NK-92 treated with Interleukin-12 subunit alpha and Interleukin-12 subunit beta, amount 100 ng/mL, for 24 hours (cell line): ENCODE measurements around the gene TCERG1L.

ENCODE experiments used
- DNase-seq: peaks from one replicate; lab custom pipeline; 2025; lab: John Stamatoyannopoulos, UW

Gene TCERG1L

DNA sequence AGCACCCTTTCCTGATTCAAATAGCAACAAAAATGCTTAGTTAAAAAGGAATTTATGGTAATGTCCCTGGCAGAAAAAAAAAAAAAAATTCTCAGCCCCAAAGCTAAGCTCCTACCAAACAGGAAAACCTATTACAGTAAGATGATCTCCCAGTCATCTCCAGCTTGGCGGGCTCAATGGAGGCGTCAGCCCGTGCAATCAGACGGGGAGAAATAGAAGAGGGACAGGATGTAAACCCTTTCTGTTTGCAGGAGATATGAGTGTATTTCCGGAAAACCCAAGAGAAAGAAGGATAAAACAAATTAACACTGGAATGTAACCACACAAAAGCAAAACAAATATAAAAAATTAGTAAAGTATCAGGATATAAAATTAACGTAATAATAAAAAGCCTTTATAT lies 242.8 kb downstream of the TCERG1L start:
- DNase-seq = no peak

DNA sequence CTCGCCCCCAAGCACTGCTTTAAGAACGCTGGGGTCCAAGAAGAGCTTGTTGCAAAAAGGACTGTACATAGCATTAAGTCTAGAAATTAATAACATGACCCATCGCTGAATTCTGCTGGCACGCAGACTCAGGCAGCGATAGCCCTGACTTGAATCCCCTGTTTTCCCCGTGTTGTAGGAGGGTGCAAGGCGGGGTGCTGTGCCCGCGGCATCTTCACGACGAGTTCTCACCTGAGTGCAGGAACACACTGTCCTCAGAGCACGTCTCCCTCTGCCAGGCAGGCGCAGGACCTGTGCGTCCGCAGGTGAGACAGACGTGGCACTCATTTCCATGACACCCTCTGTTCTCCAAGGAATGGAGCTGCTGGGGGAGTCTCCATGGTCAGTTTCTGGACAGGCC lies 243.2 kb downstream of the TCERG1L start:
- no peak for DNase-seq

DNA sequence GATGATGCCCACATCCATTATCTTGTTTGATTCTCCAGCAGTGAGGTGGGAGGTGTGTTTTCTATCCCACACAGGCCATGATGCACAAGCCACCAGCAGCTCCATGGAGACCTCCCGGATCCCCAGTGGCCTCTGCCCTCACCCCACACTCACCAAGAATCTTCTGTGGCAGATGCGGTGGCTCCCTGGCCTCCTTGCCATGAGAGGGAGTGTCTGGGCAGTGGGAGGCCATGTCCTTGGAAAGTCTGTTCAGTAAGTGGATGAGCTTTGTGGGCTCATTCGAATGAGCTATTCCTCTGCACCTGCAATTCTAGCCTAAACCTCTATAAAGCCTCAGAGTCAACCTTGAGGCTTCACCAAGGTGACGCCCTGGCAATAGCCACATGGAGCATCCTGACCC lies 243.8 kb downstream of the TCERG1L start:
- no peak for DNase-seq

DNA sequence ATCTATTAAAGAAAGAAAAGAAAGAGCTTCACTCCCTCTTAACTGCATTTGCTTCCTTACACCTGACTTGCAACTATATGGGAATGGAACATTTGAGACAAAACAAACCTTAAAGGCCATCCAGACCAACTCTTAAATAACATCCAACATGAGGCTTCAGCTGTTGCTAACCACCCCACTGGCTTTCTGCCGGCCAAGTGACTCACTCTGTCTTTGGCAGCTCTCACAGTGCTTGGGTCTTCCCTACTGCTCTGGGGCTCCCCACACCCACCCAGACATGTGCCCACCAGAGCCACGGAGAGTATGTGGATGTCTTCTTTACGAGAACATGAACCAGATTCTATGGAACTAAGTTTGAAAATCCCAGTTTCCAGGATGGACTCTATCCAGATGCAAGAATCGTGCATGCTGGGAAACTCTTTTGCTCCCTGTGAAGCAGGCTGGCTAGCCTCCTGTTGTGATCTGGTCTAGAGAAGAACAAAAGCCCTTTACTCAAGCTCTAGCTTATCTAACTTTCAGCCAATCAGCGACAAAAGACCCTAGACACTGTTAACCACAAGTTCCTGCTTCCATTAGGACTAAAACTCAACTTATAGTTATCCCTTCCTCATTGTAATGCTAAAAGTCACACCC lies 245.7 kb downstream of the TCERG1L start:
- no peak for DNase-seq

DNA sequence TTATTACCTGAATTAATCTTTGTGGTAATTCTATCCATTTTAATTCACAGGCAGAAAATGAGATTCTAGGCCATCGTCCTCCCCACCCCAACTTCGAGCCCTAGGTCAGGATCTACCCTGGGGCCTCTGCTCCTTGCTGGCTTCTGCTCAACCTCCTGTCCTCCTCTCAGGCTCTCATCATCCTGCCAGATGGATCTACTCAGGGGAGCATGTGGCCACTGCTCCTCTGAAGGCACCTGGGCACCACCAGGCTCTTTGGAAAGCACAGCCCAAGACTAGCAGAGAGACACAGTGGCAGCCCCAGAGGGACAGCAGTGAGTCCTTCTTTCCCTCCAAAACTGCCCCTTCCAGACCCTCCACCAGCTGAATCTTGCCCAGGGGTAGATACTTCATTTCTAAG lies 248.2 kb downstream of the TCERG1L start:
- DNase-seq = no peak

DNA sequence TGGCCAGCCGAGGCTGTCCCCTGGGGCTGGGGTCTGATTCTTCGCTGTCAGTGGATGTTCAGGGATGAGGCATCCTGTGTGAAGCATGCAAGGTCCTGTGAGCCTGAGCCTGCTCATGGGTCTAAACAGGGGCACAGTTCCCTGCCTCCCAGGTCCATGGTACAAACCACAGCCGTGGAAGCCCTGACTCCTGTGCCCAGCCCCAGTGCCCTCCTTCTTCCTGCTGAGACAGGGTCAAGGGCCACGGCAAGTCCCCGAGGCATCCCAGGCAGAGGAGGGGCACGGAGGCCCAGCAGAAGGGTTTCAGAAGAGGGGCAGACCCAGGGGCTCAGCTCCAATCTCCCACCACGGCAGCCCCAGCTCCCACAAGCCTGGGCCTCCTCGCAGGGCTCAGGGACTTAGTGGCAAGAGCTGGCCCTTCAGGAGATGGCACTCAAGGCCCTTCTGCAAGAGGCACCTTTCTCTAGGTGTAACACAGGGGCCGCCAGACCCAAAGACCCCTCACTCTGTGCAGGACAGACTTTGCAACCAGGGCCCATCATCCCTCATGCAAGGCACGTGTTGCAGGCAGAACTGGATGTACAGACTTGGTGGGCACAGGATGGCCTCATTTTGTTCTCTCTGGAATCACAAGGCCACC lies 248.8 kb downstream of the TCERG1L start:
- no peak for DNase-seq

DNA sequence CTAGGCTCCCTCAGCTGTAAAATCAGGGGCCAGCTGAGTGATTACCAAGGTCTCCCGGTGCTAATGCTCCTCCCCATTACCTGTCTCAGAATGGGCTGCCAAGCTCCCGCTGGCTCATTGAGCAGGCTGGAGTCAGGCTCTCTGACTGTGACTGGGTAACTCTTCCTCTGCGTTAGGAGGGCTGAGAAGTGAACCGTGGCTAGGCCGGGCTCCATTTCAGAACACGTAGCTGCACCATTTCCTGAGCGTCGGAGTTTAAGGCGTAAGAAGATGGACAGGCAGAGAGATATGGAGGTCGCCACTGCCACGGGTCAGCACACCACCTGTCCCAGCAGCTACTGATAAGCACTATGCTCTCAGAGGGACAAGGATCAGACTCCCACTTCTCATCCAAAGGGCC lies 250.3 kb downstream of the TCERG1L start:
- DNase-seq = no peak

DNA sequence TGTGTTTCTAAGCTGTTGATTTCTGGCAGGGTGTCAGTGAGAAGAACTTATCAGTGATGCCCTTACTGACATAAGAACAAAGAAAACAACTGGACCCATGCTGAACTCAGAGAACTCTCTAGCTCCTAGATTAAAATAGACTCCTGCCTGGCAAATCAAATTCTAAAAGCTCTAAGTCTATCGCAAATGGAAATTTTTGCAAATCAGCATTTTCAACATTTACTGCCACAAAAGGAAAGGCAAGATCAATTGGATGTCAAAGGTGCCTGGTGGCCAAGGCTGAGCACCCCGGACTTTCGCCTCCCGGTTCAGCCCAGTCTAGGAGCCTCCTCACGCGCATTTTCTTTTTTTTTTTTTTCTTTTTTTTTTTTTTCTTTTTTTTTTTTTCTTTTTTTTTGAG lies 251.6 kb downstream of the TCERG1L start:
- DNase-seq = no peak

DNA sequence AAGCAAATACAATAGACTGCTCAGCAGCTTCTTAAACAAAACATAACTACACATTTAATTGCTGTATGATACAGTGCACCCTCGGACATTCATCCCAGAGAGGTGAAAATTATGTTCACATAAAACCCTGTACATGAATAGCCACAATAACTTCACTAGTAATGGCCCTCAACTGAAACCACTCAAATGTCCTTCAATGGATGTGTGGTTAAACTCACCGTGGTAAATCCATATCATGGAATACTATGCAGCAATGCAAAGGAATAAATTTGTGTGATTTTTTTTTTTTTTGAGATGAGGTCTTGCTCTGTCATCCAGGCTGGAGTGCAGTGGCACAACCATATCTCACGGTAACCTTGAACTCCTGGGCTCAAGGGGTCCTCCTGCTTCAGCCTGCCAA lies 252.7 kb downstream of the TCERG1L start:
- no peak for DNase-seq

DNA sequence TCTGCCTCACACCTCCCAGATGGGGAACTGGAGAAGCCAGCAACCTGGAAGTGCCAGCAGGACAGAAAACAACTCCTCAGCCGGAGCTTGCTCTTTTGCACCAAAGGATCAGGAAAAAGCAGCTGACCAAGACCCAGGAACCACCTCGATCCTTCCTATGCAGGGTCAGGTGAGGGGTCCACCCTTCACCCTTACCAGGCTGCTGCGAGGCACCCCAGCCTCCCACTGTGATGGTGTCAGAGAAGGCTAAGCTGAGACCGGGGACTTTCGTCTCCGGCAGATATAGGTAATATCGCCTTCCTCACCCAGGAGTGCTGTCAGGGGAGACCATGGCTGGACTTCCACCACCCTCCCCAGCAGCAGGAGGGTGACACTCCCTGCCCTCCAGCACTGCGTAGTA lies 254.7 kb downstream of the TCERG1L start:
- DNase-seq = no peak

DNA sequence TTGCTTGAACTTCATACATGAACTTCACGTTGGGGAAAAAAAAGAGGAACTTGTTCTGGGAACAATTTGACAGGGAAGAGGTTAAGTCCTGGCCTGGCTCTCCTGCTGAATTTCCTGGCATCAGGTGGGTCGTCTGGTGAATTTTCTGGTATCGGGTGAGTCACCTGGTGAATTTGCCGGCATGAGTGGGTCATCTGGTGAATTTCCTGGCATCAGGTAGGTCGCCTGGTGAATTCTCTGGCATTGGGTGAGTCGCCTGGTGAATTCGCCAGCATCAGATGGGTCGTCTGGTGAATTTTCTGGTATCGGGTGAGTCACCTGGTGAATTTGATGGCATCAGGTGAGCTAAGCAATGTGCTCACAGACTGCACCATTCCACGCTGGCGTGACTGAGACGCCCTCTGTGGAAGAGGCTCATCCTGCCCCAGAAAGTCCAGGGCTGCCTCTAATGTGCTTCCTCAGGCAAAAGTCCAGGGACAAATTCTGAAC lies 255.4 kb downstream of the TCERG1L start:
- DNase-seq = no peak

DNA sequence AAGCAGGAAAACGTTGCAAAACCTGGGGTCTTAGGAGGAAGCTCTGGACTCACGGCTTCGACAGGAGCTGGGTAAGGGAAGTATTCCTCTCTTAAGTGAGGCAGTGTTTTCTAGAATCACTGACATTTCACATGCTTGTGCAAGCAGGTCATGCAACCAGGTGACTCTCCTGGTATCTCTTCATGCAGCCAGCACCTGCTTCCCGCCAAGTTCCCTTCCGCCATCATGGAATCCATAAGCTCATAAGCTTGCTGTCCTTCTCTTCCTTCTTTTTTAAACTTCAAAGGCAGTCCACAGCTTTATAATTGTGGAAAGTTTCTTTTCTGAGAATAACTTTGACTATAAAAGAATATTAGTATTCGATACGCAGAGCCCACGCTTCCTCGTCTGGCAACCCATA lies 256.1 kb downstream of the TCERG1L start:
- DNase-seq = no peak

DNA sequence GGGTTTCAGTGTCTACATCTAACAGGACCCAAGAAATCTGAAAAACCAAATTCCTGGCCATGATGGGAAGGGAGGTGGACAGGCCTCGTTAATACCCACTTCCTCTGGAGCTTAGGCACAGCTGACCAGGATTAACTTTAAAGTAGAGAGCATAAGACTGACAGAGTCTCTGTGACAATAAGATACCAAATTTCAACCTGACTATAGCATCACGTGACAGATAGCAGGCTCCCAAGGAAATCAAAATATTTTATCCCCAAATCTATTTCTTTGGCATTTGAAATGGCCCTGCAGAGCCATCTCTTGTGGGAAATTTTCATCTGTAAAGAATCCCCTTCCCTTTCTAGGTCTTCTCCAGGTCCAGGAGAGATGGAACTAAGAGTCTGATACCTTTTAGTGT lies 258.3 kb downstream of the TCERG1L start:
- DNase-seq = no peak

DNA sequence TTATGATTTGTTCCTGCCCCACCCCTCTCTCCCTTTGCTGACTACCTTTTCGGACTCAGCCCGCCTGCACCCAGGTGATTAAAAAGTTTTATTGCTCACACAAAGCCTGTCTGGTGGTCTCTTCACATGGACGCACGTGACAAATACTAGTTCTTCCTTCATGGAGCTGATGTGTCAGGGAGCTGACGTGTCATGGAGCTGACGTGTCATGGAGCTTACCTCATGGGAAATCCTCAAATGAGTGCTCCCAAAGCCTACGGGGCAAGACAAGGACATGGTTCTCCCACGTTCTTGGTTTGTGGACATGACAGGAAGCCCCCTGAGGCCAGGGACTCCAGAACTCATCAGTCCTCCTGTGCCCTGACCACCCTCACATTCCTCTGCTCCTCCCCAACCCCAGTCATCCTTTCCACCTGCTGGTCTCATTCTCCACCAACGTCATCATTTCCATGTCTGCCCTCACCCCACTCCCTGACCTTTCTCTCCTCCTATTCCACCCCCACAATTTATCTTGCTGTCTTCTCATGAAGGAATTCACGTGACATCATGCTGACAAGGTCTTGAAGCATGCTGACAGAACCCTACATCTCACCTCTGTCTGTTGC lies 261.3 kb downstream of the TCERG1L start:
- no peak for DNase-seq

DNA sequence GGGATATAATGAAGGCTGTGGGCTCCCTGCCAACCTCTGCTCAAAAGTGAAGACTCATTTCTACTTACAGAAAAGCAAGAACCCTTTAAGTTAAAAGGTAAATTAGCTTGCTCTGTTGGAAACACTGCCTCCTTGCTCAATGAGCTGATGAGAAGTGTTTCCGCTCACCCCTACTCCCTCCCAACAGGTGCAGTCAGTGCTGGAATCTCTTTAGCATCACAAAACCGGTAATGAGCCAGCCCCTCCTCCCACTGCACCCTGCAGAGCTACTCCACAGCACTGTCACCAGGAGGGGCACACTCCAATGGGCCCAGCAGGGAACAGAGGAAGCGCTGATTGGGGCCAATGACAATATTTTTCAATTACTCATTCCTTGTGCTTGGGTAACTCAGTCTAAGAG lies 262.5 kb downstream of the TCERG1L start:
- no peak for DNase-seq

DNA sequence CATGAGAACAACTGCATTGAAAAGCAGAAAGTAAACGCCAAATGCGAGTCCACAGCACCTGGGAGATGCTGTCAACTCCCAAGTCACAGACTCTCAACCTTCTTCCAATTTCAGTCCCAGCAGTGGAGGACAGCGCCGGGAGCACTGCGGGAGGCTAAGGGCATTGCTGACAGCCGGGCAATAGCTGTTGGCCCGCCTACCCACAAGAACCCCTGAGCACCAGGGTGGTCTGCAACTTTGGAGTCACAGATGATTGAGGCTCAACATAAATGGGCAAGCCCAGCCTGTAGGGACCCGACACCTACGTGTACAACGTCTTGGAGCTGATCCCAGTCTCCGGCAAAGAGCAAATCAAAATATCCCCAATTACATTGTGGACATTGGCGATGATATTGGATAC lies 262.9 kb downstream of the TCERG1L start:
- DNase-seq = no peak

DNA sequence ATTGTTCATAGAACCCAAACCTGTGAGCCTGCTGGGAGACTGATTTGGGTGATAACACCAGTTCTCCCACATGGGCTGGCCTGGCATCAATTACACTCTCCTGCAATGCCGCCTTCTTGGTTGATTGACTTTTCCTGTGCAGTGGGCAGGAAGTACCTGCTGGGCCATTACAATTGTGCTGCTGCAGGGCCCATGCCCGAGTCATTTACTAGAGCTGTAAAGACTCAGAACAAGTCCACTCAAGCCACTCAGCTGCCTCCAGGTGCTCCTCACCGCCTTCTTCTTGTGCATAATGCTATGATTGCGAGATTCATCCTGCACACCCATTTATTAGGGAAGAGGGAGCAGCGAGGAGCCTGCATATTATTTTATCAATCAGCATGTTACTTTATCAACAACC lies 264.0 kb downstream of the TCERG1L start:
- DNase-seq = no peak

DNA sequence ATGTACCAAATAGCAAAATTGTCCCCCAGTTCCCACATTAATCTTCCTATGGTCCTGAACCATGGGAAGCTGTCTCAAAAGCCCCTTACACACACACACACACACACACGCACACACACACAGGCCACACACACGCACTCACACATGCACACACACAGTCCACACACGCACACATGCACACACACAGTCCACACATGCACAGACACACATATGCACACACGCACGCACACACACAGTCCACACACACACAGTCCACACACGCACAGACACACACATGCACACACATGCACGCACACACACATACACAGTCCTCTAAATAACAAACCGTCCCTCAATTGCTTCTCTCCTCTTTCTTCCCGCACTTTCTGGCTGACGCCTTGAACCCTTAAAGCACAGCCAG lies 265.3 kb downstream of the TCERG1L start:
- DNase-seq = no peak

DNA sequence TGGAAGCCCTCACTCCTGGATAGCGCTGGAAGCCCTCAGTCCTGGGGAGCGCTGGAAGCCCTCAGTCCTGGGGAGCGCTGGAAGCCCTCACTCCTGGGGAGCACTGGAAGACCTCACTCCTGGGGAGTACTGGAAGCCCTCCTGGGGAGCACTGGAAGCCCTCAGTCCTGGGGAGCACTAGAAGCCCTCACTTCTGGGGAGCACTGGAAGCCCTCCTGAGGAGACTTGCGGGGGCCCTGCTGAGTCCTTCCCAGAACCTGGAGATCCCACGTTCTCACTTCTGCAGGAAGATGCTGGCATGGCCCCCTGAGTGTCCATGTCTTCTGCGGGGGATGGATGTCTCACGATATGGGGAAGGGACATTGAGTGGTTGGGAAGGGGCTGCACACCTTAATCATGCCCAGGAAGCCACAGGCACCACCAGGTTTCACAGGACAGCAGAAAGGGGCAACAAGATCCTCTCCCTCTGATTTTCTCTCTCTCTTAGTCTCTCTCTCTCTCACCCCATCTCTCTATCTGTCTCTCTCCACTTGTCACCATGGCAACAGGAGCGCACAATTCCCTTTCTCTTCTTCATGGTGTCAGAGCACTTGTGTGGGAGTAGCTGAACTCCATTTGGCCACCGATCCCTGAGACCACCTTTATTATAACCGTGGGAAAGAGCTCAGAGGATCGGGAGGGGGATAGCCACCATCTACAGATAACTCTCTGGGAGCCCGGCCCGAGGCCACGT lies 267.0 kb downstream of the TCERG1L start:
- DNase-seq = no peak

DNA sequence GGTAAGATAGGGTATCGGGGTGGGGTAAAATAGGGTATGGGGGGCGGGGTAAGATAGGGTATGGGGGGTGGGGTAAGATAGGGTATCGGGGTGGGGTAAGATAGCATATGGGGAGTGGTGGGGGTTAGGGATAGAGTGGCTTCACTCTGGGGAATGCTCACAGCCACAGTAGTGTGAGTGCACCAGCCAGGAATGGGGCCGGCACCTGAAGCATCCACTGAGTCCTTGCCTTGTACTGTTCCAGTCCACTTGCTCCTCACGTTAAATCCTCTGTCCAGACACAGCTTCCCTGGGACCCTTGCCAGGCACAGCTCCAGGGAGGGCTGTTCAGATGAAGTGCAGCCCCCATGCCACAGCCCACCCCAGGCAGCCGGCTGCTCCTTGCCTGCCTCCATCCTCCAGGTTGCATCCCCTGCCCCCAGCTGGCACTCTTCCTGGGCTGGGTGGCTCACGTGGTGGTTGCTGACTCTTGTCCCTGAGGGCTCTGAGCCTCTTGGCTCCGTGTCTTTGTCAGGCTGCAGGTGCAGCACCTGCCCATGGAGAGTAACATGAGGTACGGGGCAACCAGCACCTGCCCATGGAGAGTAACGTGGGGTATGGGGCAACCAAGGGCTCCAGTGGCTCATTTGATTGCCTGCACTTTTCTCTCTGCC lies 268.4 kb downstream of the TCERG1L start:
- no peak for DNase-seq
